Measurements from ENCODE around the gene UBE2V1.
A peak's percentile ranks its signal among the peaks of the same experiment; 100 is the strongest.

The UBE2V1 gene

GRCh38 chr20:50122763-50123162, 9.8 kb upstream of the UBE2V1 start:
- H3K18ac ChIP-seq (ENCODE audit: low read length) = no peak overlapping the region
- no peak for DNase-seq
- H3K79me1 ChIP-seq (ENCODE audit: low read length) = no peaks in the 10 kb centered on the region
- peaks cover 0 to 1% of the 10 kb centered on the region in 2 experiments for H3K4me1 ChIP-seq (ENCODE audit: control insufficient read depth in 1 of 2, insufficient read depth in 2 of 2, low read length in 2 of 2)
- no peak overlapping the region for H3K4me3 ChIP-seq (ENCODE audit: low read depth, low read length)
- no peak overlapping the region for H3K27ac ChIP-seq (ENCODE audit: low read depth, low read length)
- H2AFZ ChIP-seq (ENCODE audit: insufficient read depth, low read length, poor library complexity) = no peak overlapping the region
- peaks cover 5% of the 10 kb centered on the region for H3K9me3 ChIP-seq (ENCODE audit: insufficient read depth, low read depth, low read length)
- H3K4me2 ChIP-seq (ENCODE audit: low read length) = no peak overlapping the region
- H3K9ac ChIP-seq (ENCODE audit: low read length) = no peak overlapping the region
- peaks cover 39 to 42% of the 10 kb centered on the region in 2 experiments for H3K36me3 ChIP-seq (ENCODE audit: control insufficient read depth in 1 of 2, insufficient read depth in 2 of 2, low read length in 2 of 2)
- WGBS (ENCODE audit: extremely low coverage, insufficient coverage, insufficient read length) = no CpG with 5 or more reads among the region's 4 CpGs
- H4K8ac ChIP-seq (ENCODE audit: low read depth, low read length) = no peak overlapping the region
- no peak overlapping the region for H2BK12ac ChIP-seq (ENCODE audit: low read length)
- H3K27me3 ChIP-seq (ENCODE audit: insufficient read depth, low read length) = no peaks in the 10 kb centered on the region
- H2AK5ac ChIP-seq (ENCODE audit: low read length) = no peak overlapping the region
- H3K4ac ChIP-seq (ENCODE audit: low read depth, low read length) = no peak overlapping the region
- no peak overlapping the region for H4K91ac ChIP-seq (ENCODE audit: low read depth, low read length)
- no peak overlapping the region for H2BK5ac ChIP-seq (ENCODE audit: low read depth, low read length, poor library complexity)
- no peak overlapping the region for H3K14ac ChIP-seq (ENCODE audit: low read length)
- H2BK120ac ChIP-seq (ENCODE audit: insufficient read depth, low read length, poor library complexity) = no peak overlapping the region
- H3K79me2 ChIP-seq (ENCODE audit: control insufficient read depth, insufficient read depth, low read length, poor library complexity) = no peaks in the 10 kb centered on the region
- H4K12ac ChIP-seq (ENCODE audit: low read depth, low read length) = no peak overlapping the region
- no peak overlapping the region for H3K23ac ChIP-seq (ENCODE audit: low read length)

GRCh38 chr20:50121858-50122271, 8.9 kb upstream of the UBE2V1 start:
- Histone ChIP-seq H2BK5ac (ENCODE audit: low read depth, low read length, poor library complexity) (no peak overlapping the region), H3K9me3 (ENCODE audit: insufficient read depth, low read depth, low read length) (peaks cover 5% of the 10 kb centered on the region), H3K18ac (ENCODE audit: low read length) (no peak overlapping the region), H3K4me3 (ENCODE audit: low read depth, low read length) (no peak overlapping the region), H3K14ac (ENCODE audit: low read length) (no peak overlapping the region), H4K12ac (ENCODE audit: low read depth, low read length) (no peak overlapping the region), H2BK12ac (ENCODE audit: low read length) (no peak overlapping the region), H3K23ac (ENCODE audit: low read length) (no peak overlapping the region), H4K91ac (ENCODE audit: low read depth, low read length) (no peak overlapping the region), H4K8ac (ENCODE audit: low read depth, low read length) (no peak overlapping the region), H2AFZ (ENCODE audit: insufficient read depth, low read length, poor library complexity) (no peak overlapping the region), H3K79me2 (ENCODE audit: control insufficient read depth, insufficient read depth, low read length, poor library complexity) (no peaks in the 10 kb centered on the region), H3K36me3 (ENCODE audit: control insufficient read depth in 1 of 2, insufficient read depth in 2 of 2, low read length in 2 of 2) (peaks cover 32 to 35% of the 10 kb centered on the region in 2 experiments), H3K4ac (ENCODE audit: low read depth, low read length) (no peak overlapping the region), H3K27me3 (ENCODE audit: insufficient read depth, low read length) (no peaks in the 10 kb centered on the region), H3K9ac (ENCODE audit: low read length) (no peak overlapping the region), H2AK5ac (ENCODE audit: low read length) (no peak overlapping the region), H3K79me1 (ENCODE audit: low read length) (no peaks in the 10 kb centered on the region), H2BK120ac (ENCODE audit: insufficient read depth, low read length, poor library complexity) (no peak overlapping the region), H3K27ac (ENCODE audit: low read depth, low read length) (no peak overlapping the region), H3K4me2 (ENCODE audit: low read length) (no peak overlapping the region), H3K4me1 (ENCODE audit: control insufficient read depth in 1 of 2, insufficient read depth in 2 of 2, low read length in 2 of 2) (peaks cover 0 to 1% of the 10 kb centered on the region in 2 experiments)
- peak in 1 of 2 donors; percentile 42 for DNase-seq
- no CpG with 5 or more reads among the region's 4 CpGs for WGBS (ENCODE audit: extremely low coverage, insufficient coverage, insufficient read length)

- Histone ChIP-seq H2AK5ac (ENCODE audit: low read length) (no peak overlapping the region), H3K23ac (ENCODE audit: low read length) (no peak overlapping the region), H2BK120ac (ENCODE audit: insufficient read depth, low read length, poor library complexity) (no peak overlapping the region), H3K4me3 (ENCODE audit: low read depth, low read length) (no peak overlapping the region), H2BK5ac (ENCODE audit: low read depth, low read length, poor library complexity) (no peak overlapping the region), H4K8ac (ENCODE audit: low read depth, low read length) (no peak overlapping the region), H3K4me1 (ENCODE audit: control insufficient read depth in 1 of 2, insufficient read depth in 2 of 2, low read length in 2 of 2) (peaks cover 0 to 5% of the 10 kb centered on the region in 2 experiments), H3K9me3 (ENCODE audit: insufficient read depth, low read depth, low read length) (peaks cover 5% of the 10 kb centered on the region), H2AFZ (ENCODE audit: insufficient read depth, low read length, poor library complexity) (no peak overlapping the region), H3K4ac (ENCODE audit: low read depth, low read length) (no peak overlapping the region), H3K27ac (ENCODE audit: low read depth, low read length) (no peak overlapping the region), H3K18ac (ENCODE audit: low read length) (no peak overlapping the region), H3K9ac (ENCODE audit: low read length) (no peak overlapping the region), H4K91ac (ENCODE audit: low read depth, low read length) (no peak overlapping the region), H3K4me2 (ENCODE audit: low read length) (no peak overlapping the region), H2BK12ac (ENCODE audit: low read length) (no peak overlapping the region), H3K79me2 (ENCODE audit: control insufficient read depth, insufficient read depth, low read length, poor library complexity) (no peaks in the 10 kb centered on the region), H3K36me3 (ENCODE audit: control insufficient read depth in 1 of 2, insufficient read depth in 2 of 2, low read length in 2 of 2) (peaks cover 27 to 28% of the 10 kb centered on the region in 2 experiments), H3K27me3 (ENCODE audit: insufficient read depth, low read length) (no peaks in the 10 kb centered on the region), H3K79me1 (ENCODE audit: low read length) (no peaks in the 10 kb centered on the region), H3K14ac (ENCODE audit: low read length) (no peak overlapping the region), H4K12ac (ENCODE audit: low read depth, low read length) (no peak overlapping the region)
- WGBS (ENCODE audit: extremely low coverage, insufficient coverage, insufficient read length) = no CpG with 5 or more reads among the region's 9 CpGs
- peak; percentile 95 for DNase-seq
Measured at GRCh38 chr20:50120935-50121693, 8.2 kb upstream of the UBE2V1 start.

- no peak overlapping the region for H4K12ac ChIP-seq (ENCODE audit: low read depth, low read length)
- H3K4ac ChIP-seq (ENCODE audit: low read depth, low read length) = no peak overlapping the region
- H2BK12ac ChIP-seq (ENCODE audit: low read length) = no peak overlapping the region
- peaks cover 4 to 9% of the 10 kb centered on the region in 2 experiments for H3K4me1 ChIP-seq (ENCODE audit: control insufficient read depth in 1 of 2, insufficient read depth in 2 of 2, low read length in 2 of 2)
- no CpG with 5 or more reads among the region's 2 CpGs for WGBS (ENCODE audit: extremely low coverage, insufficient coverage, insufficient read length)
- H4K91ac ChIP-seq (ENCODE audit: low read depth, low read length) = no peak overlapping the region
- no peak overlapping the region for H2BK120ac ChIP-seq (ENCODE audit: insufficient read depth, low read length, poor library complexity)
- H3K18ac ChIP-seq (ENCODE audit: low read length) = no peak overlapping the region
- no peak overlapping the region for H2AK5ac ChIP-seq (ENCODE audit: low read length)
- no peak overlapping the region for H4K8ac ChIP-seq (ENCODE audit: low read depth, low read length)
- no peak overlapping the region for H3K4me3 ChIP-seq (ENCODE audit: low read depth, low read length)
- H3K79me2 ChIP-seq (ENCODE audit: control insufficient read depth, insufficient read depth, low read length, poor library complexity) = no peaks in the 10 kb centered on the region
- H3K14ac ChIP-seq (ENCODE audit: low read length) = no peak overlapping the region
- no peak overlapping the region for H3K27ac ChIP-seq (ENCODE audit: low read depth, low read length)
- H2BK5ac ChIP-seq (ENCODE audit: low read depth, low read length, poor library complexity) = no peak overlapping the region
- H3K9me3 ChIP-seq (ENCODE audit: insufficient read depth, low read depth, low read length) = peaks cover 2% of the 10 kb centered on the region
- peaks cover 5% of the 10 kb centered on the region for H3K79me1 ChIP-seq (ENCODE audit: low read length)
- no peak overlapping the region for H2AFZ ChIP-seq (ENCODE audit: insufficient read depth, low read length, poor library complexity)
- H3K9ac ChIP-seq (ENCODE audit: low read length) = no peak overlapping the region
- H3K4me2 ChIP-seq (ENCODE audit: low read length) = no peak overlapping the region
- H3K27me3 ChIP-seq (ENCODE audit: insufficient read depth, low read length) = no peaks in the 10 kb centered on the region
- H3K36me3 ChIP-seq (ENCODE audit: control insufficient read depth in 1 of 2, insufficient read depth in 2 of 2, low read length in 2 of 2) = peaks cover 2% of the 10 kb centered on the region in 2 experiments
- no peak overlapping the region for H3K23ac ChIP-seq (ENCODE audit: low read length)
- DNase-seq = no peak
Measured at GRCh38 chr20:50118203-50118602, 5.3 kb upstream of the UBE2V1 start.
